DND-41 (cell line): Measurements from ENCODE around the gene NAXD.

Experiments
- ATAC-seq: fragments of 200-7000 bp; cut with Tn5 transposase; 3 replicates; pipeline ENCODE4 v1.9.1; 2021; ENCODE audit warnings: low read depth; ENCODE audit not compliant: insufficient read depth
- DNase-seq: peaks from one replicate; pipeline ENCODE4 v3.0.0-alpha.2; 2020
- H2AFZ ChIP-seq: 2 replicates; pipeline ENCODE4 v1.6.0; 2012; ENCODE audit warnings: low read depth, low read length
- H3K27ac ChIP-seq: 2 replicates; pipeline ENCODE4 v1.5.1; 2012; ENCODE audit warnings: low read length, inconsistent platforms
- H3K27me3 ChIP-seq: fragments of 200-600 bp; sonication (generic); 2 replicates; pipeline ENCODE4 v1.6.0; 2012; ENCODE audit warnings: low read length, mild to moderate bottlenecking, inconsistent platforms; ENCODE audit not compliant: insufficient read depth, poor library complexity
- H3K36me3 ChIP-seq: 2 replicates; pipeline ENCODE4 v1.5.1; 2012; ENCODE audit warnings: low read length, inconsistent platforms; ENCODE audit not compliant: insufficient read depth
- H3K4me1 ChIP-seq: 2 replicates; pipeline ENCODE4 v1.5.1; 2012; ENCODE audit warnings: mild to moderate bottlenecking, low read length; ENCODE audit not compliant: insufficient read depth
- H3K4me2 ChIP-seq: 2 replicates; pipeline ENCODE4 v1.6.0; 2012; ENCODE audit warnings: mild to moderate bottlenecking, moderate library complexity, low read length, inconsistent platforms; ENCODE audit not compliant: insufficient read depth
- H3K4me3 ChIP-seq, 2 experiments: fragments of 200-600 bp in 1 of 2; shearing (Covaris generic) in 1 of 2; 2 replicates each; pipeline ENCODE4 v1.5.1; 2012 to 2016; ENCODE audit warnings: inconsistent platforms in 2 of 2, low read length in 2 of 2, mild to moderate bottlenecking in 2 of 2, low read depth in 1 of 2, moderate library complexity in 1 of 2
- H3K79me2 ChIP-seq: 2 replicates; pipeline ENCODE4 v1.6.0; 2012; ENCODE audit warnings: low read length, inconsistent platforms; ENCODE audit not compliant: insufficient read depth
- H3K9ac ChIP-seq: 2 replicates; pipeline ENCODE4 v1.6.0; 2012; ENCODE audit warnings: low read depth, mild to moderate bottlenecking, inconsistent platforms, low read length, moderate library complexity
- H3K9me3 ChIP-seq: 2 replicates; pipeline ENCODE4 v1.5.1; 2012; ENCODE audit warnings: low read length, moderate library complexity, mild to moderate bottlenecking, inconsistent platforms; ENCODE audit not compliant: insufficient read depth, severe bottlenecking
- H4K20me1 ChIP-seq: 2 replicates; pipeline ENCODE4 v1.6.0; 2012; ENCODE audit warnings: low read length; ENCODE audit not compliant: insufficient read depth
- EZH2 ChIP-seq: IDR thresholded peaks from 3 replicates; pipeline ENCODE4 v1.6.1; 2012; ENCODE audit warnings: borderline replicate concordance, low read depth, mild to moderate bottlenecking, moderate library complexity, low read length, inconsistent platforms; ENCODE audit not compliant: severe bottlenecking
- TF ChIP-seq, protein P1 (sequence below): IDR thresholded peaks from 2 replicates; pipeline ENCODE4 v1.5.1; 2012; ENCODE audit warnings: borderline replicate concordance, low read length, moderate library complexity, mild to moderate bottlenecking; ENCODE audit not compliant: poor library complexity, severe bottlenecking; ENCODE audit errors: extremely low read depth

Gene NAXD

DNA sequence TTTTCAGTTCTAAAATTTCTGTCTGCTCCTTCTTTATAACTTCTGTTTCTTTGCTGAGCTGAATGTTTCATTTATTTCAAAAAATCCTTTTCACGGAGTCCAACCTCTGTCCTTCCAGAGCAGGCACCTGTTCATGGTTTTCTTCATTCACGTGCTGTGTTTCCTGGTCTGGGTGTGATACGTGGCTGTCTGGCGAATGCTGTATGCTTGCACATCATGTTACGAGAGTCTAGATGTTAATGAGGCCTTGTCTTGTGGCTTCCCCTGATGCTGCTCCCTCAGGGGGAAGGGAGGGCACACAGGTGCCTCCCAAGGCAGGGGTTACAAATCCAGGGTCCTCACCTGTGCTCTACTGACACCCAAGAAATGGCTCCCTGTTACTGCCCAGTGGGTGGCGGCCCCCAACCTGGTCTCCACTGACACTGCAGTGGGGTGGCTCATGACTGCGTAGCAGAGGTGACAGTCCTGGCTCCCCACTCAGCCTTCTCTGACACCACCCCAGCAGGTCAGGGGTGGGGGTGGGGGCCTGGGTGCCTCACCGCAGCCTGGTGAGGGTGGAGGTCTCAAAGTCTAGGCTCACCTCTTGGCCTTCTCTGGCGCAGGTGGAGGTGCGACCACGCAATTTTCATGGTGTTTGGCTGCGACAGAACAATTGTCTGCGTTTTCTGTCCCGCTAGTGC is 33.7 kb upstream of the NAXD start:
- Histone ChIP-seq H3K4me3 (no peak overlapping the region), H3K9me3 (no peaks in the 10 kb centered on the region), H3K4me1 (no peaks in the 10 kb centered on the region), H3K27ac (no peak overlapping the region), H3K9ac (no peak overlapping the region), H3K4me2 (no peak overlapping the region), H3K36me3 (no peaks in the 10 kb centered on the region), H2AFZ (no peak overlapping the region), H3K79me2 (no peaks in the 10 kb centered on the region), H4K20me1 (no peaks in the 10 kb centered on the region), H3K27me3 (peaks cover 6% of the 10 kb centered on the region)
- ATAC-seq: no peak
- DNase-seq: no peak
- no peak for TF ChIP-seq EZH2
- TF ChIP-seq, protein P1, sequence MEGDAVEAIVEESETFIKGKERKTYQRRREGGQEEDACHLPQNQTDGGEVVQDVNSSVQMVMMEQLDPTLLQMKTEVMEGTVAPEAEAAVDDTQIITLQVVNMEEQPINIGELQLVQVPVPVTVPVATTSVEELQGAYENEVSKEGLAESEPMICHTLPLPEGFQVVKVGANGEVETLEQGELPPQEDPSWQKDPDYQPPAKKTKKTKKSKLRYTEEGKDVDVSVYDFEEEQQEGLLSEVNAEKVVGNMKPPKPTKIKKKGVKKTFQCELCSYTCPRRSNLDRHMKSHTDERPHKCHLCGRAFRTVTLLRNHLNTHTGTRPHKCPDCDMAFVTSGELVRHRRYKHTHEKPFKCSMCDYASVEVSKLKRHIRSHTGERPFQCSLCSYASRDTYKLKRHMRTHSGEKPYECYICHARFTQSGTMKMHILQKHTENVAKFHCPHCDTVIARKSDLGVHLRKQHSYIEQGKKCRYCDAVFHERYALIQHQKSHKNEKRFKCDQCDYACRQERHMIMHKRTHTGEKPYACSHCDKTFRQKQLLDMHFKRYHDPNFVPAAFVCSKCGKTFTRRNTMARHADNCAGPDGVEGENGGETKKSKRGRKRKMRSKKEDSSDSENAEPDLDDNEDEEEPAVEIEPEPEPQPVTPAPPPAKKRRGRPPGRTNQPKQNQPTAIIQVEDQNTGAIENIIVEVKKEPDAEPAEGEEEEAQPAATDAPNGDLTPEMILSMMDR: no peak

DNA sequence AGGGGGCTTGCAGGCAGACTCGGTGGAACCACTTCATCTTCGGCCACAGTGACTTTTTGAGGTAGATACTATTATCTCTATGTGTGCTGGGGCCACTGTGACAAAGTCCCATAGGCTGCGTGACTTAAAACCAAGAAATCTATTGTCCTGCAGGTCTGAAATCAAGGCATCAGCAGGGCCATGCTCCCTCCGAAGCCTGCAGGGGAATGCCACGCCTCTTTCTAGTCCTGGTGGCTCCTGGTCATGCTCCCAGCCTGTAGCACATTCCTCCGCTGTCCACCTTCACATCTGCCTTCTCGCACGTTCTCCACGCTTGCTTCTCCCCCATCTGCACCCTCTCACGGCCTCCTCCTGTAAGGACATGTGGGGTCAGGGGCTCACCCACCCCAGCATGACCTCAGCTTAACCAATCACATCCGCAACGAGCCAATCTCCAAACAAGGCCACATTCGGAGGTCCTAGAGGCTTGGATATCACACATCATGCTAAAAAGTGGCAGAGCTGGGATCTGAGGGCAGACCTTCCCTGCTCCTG is 32.9 kb upstream of the NAXD start:
- TF ChIP-seq, protein P1: no peak
- TF ChIP-seq EZH2: no peak
- DNase-seq: no peak
- no peaks in the 10 kb centered on the region for H3K79me2 ChIP-seq
- no peaks in the 10 kb centered on the region for H3K9me3 ChIP-seq
- no peak overlapping the region for H3K27ac ChIP-seq
- H4K20me1 ChIP-seq: no peaks in the 10 kb centered on the region
- no peak overlapping the region for H2AFZ ChIP-seq
- no peaks in the 10 kb centered on the region for H3K4me1 ChIP-seq
- H3K4me3 ChIP-seq: no peak overlapping the region
- no peak for ATAC-seq
- H3K4me2 ChIP-seq: no peak overlapping the region
- H3K36me3 ChIP-seq: no peaks in the 10 kb centered on the region
- no peak overlapping the region for H3K9ac ChIP-seq
- peaks cover 6% of the 10 kb centered on the region for H3K27me3 ChIP-seq

DNA sequence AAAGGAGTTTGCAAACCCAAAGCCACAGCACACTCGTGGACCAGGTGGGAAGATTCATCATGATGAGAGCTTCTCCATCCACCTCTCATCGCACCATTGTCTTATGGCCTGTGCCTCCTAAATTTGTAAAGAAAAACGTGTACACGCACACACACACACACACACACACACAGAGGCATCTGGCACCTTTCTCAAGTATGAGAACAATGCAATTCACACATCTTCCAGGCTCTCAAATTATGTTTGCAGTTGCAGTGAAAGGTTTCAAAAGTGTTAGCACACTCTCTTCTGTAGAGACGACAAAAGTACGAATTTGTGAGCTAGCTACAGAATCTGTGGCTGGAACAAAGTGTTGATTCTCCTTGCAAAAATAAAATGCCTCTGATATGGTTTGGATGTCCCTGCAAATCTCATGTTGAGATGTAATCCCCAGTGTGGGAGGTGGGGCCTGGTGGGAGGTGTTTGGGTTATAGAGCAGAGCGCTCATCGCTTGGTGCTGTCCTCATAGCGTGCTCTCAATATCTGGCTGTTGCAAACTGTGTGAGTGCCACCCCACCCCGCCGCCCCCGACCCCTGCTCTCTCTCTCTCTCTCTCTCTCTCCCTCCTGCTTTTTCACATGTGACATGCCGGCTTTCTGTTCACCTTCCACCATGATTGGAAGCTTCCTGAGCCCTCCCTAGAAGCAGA is 32.0 kb upstream of the NAXD start:
- H3K79me2 ChIP-seq: no peaks in the 10 kb centered on the region
- no peaks in the 10 kb centered on the region for H3K4me1 ChIP-seq
- no peaks in the 10 kb centered on the region for H4K20me1 ChIP-seq
- no peak overlapping the region for H3K27ac ChIP-seq
- TF ChIP-seq, protein P1: no peak
- no peak for TF ChIP-seq EZH2
- H3K4me3 ChIP-seq: no peak overlapping the region
- H3K36me3 ChIP-seq: no peaks in the 10 kb centered on the region
- peaks cover 6% of the 10 kb centered on the region for H3K27me3 ChIP-seq
- no peaks in the 10 kb centered on the region for H3K9me3 ChIP-seq
- H2AFZ ChIP-seq: no peak overlapping the region
- DNase-seq (no peak), ATAC-seq (no peak)
- no peak overlapping the region for H3K9ac ChIP-seq
- H3K4me2 ChIP-seq: no peak overlapping the region
